Stimulated activated CD8-positive, alpha-beta memory T cell treated with anti-CD3 and anti-CD28 coated beads, Interleukin-15, amount 100 ng/mL, for 48 hours (primary cell): ENCODE data around the gene PVALEF.
A peak's percentile ranks its signal among the peaks of the same experiment; 100 is the strongest.
"Not testable (repeated sequence)": the region's sequence is repeated elsewhere in the genome, so short reads cannot be mapped to it uniquely, and the experiment has no call there.

Source experiments
- DNase-seq, 2 donors: peaks; one replicate each; pipeline ENCODE4 v3.0.0-alpha.2; 2020; ENCODE audit warnings: low read depth in 2 of 2

The PVALEF gene

DNA sequence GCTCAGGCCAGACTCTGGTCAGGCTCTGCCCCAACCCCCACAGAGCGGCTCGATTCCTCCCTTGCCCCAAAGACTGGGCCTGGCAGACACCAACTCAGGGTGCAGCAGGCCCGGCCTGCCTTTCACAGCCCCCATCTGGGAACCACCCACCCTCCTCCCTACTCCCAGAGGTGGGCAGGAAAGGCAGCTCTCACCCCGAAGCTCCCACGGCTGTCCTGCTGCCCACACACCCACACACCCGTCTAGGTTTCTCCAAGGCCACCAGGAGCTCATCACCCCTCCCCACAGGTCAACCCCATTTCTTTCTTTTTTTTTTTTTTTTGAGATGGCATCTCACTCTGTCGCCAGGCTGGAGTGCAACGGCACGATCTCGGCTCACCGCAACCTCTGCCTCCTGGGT is 53.7 kb downstream of the PVALEF start:
- DNase-seq: no peak

DNA sequence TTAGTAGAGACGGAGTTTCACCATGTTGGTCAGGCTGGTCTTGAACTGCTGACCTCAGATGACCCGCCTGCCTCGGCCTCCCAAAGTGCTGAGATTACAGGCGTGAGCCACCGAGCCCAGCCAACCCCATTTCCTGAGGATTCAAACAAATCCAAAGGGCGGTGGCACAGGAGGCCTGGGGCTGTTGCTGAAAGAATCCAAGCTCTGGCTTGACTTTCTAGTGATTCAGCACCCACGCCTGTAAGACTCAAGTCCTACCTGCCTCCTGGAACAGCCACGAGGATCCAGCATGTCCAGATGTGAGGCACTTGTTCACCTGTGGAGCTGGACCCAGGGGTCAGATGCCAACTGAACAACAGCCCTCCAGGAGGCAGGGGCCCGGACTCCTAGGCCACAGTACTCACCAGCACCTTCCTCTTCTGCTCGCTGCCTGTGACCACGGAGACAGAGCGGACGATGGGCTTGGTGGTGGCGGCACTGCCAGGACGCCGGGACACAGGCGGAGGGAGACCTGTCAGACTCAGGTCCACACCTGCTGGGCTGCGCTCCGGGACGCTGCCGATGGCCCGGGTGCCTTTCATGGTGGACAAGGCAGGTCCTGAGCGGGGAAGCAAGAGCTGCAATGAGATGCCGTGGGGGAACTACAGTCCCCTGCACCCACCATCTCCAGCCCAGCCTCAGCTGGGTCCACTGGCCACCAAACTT is 54.3 kb downstream of the PVALEF start:
- DNase-seq: no peak

DNA sequence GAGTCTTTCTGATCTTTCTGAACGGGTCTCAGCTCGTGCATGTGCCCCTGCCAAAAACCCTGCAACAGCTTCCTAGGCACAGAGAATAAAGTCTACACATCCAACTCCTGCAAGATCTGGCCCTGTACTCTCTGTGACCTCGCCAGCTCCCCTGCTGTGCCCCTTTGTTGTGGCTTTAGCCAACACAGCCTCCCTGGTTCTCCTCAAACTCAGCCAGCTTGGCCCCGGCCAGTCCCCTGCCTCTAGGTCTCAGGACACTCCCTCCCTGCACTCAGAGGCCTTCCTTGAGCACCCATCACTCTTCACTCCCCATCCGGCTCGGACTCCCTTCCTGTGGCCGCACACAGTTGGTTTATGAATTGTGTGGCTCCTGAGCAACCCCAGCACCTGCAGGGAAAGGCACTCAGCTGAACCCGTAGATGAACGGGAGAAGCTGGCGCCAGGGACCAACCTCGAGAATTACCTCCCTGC is 56.1 kb downstream of the PVALEF start:
- DNase-seq: no peak

DNA sequence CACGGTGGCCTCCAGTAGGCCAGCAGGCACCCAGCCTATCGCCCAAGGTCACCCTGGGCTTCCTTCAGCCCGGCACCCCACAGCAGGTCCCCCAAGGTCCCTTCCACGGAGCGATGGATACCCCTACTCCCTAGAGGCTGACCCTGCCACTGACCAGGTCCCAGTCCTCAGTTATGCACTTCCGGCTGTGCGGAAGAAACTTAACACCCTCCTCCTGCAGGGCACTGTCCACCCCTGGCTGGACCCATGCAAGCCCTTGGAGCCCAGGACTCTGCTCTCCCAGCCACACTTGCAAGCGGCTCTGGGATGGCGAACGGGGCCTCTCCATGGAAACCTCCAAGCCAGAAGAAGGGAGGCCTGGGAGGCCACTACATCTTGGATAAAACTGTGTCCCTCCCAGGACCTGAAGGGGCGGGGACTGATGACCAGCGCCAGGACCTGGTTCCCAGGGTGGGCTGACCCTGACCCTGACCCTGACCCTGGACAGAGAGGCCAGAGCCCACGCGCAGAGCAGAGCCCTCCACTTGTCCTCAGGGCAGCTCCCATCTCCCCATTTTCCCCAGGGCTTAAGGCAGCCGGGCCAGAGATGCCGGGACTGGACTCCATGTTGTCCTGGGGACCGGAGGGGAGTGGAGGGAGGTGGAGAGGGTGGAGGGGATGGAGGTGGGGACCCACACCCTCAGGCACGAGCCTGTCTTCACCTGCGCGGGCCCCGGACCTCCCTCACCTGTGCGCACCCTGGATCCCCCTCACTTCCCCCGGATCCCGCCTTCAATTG is 56.7 kb downstream of the PVALEF start:
- DNase-seq: no peak

DNA sequence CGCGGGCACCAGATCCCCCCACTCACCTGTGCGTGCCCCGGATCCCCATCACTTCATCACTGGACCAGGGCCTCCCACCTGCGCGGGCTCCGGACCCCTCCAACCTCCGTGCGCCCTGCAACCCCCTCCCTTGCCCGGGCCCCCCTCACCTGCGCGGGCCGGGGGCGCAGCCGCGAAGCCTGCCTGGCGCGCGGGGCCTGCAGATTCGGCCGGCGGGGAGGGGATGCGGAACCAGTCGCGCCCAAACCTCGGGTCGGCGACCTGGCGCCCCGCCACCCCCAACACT is 57.3 kb downstream of the PVALEF start:
- no peak for DNase-seq

DNA sequence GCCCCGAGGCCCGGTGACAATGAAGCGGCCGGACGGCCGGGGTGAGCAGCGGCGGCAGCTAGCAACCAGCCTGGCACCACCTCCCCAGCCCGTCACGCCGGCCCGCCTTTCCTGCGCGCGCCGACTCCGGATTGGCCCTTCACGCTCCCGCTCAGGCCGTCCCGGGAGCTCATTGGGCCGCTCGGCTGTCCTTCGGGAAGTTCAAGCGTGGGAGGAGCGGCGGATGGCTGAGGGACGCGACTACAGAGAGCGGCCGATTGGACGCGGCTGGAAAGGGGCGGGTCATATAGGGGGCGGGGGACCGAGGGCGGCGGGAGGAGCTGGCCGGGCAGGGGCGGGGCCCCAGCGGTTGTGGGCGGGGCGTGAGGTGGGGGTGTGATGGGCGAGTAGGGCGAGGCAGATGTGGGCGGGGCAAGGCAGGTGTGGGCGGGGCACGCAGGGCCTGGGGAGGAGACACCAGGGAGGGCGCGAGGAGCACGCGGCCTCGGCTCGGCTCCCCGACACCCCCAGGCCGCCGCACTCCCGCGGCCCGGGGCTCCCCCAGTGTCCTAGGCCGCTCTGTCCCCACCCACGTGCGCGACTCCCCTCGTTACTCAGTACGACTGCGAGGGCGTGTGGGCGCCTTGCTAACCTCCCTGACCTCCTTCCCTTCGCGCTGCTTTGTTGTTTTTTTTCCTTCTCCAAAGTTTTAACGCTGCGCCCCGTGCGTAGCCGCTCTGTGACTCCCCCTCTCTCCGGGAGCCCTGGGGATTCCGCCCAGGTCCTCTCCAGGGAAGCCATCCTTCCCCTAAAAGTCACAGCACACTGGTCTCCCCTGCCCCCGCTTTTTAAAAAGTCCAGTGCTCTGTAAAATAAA is 57.8 kb downstream of the PVALEF start, which contains the start of gene CEP131:
CEP131 (minus strand) TSS at position 60 of the 856 bp plus-strand sequence. CDS start 2,909 bp downstream, outside the sequence.
- peak; percentile 97 to 98 for DNase-seq

DNA sequence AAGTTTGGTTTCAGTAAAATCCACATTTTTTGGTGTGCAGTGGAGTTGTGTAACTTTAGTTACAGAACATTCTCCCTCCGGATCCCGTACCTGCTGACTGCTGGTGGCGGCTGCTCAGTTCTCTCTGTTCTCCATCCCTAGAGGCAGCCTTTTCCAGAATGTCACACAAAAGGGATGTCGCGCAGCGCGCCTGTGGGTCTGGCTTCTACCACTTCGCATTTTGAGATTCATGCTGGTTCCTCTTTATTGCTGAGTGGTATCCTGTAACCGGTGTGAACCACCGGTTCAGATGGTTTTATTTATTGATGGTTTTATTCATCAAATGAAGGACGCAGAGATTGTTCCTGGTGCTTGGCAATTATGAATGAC is 58.4 kb downstream of the PVALEF start:
- DNase-seq: no peak

DNA sequence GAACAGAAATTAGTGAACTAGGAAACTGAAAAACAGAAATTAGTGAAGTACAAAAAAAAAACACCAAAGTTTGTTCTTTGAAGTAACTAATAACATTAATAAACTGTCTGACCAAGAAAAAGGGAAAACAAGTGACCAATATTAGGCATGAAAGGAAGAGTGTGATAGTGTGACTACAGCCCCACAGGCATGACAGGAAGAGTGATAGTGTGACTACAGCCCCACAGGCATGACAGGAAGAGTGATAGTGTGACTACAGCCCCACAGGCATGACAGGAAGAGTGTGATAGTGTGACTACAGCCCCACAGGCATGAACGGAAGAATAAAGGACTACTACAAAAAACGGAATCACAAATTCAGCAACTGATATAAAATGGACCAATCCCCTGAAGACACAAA is 62.3 kb downstream of the PVALEF start:
- DNase-seq: not testable (repeated sequence)

DNA sequence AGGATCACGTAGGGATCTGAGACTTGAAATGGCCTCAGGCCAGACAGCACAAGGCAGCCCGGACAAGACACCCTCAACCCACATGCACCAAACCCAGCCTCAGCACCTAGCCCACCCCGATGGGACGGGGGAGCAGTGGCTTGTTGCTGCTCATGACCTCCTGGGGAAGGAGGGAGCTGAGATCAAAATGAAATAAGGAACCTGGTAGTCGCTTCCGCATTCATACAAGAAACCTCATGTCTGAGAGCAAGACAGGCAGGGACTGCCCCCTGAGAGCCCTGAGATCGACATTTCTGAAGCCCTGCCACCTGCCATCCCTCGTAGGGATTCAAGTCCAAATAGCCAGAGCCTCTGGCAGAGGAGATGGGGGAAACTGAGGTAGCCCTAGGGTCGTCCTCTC is 63.1 kb downstream of the PVALEF start:
- no peak for DNase-seq

DNA sequence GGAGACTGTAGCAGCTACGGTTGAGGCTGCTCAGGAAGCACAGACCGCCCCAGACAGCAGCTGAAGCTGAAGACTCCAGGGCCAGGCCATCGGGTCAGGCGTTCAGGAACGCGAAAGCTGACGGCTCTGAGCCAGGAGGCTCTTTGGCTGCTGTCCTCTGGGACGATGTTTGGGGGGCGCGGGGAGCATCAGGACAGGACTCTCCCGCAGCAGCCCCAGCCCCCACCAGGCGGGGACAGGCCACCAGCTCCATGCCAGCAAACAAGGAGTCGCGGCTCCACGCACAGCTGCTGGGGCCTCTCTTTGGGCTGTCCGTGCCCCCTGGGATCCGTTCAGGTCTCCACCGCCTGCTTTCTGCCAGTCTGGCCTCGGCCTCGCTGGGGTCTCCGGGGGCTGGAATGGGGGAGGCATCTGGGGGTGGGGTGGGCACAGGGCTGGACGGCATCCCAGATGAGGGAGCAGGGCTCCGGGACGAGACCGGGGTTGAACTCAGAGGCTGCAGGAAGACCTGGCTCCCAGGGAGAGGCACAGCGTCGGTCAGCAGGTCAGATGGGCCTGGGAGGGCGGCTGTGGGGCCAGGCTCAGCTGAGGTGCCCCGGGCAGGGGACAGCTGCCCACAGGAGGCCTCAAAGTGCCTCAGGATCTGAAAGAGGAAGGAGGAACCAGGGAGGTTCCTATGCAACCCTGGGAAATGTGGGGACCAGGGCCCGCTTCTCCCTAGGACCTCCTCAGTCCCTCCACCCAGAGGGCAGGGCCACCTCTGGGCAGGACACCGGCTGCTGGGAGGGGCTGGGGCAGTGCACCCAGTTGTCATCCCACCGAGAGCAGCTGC is 63.7 kb downstream of the PVALEF start:
- DNase-seq: no peak

DNA sequence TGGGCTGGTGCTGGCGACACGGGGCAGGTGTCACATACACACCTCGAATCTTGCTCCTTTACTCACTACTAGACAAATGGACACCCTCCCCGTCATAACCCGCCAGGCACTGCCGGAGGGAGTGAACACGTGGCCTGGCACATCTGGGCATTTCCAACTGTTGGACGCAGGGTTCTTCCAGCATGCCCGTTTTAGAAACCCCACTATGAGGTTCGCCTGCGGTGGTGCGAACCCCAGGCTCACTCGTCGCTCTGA is 64.3 kb downstream of the PVALEF start:
- DNase-seq: no peak

DNA sequence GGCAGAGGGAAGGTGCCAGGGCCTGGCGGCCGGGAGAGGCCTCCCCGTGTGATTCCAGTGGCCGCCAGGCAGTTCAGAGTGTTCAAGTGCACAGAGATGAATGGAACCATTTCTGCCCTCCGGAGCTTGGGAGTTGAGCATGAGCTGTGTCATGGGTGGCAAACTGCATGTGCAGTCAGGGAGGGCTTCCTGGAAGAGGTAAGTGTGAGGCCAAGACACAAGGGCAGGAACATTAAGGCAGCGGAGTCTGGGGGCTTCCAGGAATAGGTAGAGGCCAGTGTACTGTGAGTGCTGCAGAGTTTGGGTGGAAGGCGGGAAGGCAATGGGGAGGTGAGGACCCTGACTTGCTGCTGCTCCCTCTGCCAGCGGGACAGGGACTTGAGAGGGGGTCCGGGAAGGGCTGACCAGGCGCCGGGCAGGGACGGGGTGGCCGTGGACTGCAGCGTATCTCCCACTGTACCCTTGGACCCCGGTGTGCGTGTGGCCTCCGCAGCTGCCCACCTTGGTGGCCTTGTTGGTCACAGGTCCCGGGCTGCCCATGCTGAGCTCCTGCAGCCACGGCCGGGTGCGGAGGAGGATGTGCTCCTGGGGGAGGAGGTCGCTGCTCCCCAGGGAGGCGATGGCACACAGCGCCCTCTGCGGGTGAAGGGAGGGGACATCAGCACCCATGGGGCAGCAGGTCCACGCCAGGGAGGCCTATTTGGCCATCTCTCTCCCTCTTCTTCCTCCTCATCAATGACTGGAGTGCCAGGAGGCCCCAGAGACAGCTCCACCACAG is 64.9 kb downstream of the PVALEF start:
- DNase-seq: no peak

DNA sequence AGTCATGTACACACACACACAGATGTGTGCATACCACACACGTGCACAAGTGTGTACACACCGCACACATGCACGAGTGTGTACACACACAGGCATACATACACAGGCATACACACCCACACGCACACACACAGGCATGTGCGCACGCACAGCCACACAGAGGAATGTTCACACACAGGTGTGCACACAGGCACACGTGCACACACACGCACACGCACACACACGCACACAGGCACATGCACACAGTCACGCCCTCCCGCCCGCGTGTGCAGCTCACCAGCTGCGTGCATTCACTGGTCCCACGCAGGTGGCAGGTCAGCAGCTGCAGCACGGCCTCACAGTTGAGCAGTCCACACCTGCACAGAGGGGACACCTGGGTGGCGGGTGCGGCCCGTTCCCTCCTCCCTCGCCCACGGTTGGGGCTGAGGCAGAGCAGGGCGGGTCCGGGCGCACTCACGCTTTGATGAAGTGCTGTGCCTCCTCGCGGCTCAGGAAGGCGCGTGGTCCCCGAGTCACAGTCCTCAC is 65.9 kb downstream of the PVALEF start:
- no peak for DNase-seq

DNA sequence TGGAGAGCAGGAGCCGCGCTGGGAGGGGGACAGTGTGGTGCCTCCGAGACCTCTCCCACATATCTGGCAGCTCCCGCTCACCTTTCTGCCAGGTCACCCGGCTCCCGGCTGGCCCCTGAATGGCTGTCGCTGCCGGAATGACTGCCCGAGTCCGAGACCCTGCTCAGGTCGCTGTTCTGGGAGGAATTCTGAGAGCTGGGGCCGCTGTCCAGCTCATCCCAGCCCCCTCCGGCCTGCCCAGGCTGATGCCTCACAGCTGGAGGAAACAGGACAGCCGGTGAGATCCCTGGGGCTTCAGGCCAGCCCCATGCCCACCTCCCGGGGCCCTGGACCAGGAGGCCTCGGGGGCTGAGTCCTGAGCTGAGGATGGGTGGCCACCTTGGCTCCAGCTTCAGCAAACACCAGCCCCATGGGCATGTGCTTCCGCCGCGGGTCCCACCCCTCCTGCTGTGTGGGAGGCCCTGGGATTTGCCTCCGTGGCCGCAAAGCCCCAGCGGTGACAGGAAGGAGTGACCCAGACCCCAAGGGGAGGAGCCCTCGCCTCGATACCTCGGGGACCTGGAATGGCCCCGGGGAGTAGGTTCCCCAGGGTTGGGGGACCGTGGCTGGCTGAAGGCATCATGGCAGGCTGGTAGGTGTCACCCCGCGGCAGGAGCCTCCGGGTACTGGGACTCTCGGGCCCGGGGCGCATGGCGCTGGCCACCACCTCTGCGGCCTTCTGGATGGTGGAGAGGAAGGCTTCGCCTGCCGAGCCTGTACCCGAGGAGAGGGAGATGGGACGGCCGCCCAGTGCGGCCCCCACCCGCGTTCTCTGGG is 66.7 kb downstream of the PVALEF start:
- DNase-seq: no peak
